Stimulated activated CD4-positive, alpha-beta T cell treated with anti-CD3 and anti-CD28 coated beads, Interleukin-1b, Interleukin-23, amount 100 ng/mL, for 1 hour (primary cell): ENCODE measurements around the gene HTD2.
A peak's percentile ranks its signal among the peaks of the same experiment; 100 is the strongest.
"Not testable (repeated sequence)": the region's sequence is repeated elsewhere in the genome, so short reads cannot be mapped to it uniquely, and the experiment has no call there.

Source experiments
- DNase-seq, 2 donors: peaks; one replicate each; pipeline ENCODE4 v3.0.0-alpha.2; 2020; ENCODE audit warnings: low read depth in 2 of 2

HTD2 gene

GRCh38 chr3:58305882-58306711 is at the start of gene HTD2, which contains the start of gene RPP14:
HTD2 (plus strand) TSS chr3:58306520; CDS start chr3:58317614, 11,094 bp downstream.
RPP14 (plus strand) TSS chr3:58306245; CDS start chr3:58310330, 4,085 bp downstream.
- DNase-seq, result peak; percentile 94 to 97

- DNase-seq, result no peak
Measured at GRCh38 chr3:58258392-58259055, 47.8 kb upstream of the HTD2 start.

- no peak for DNase-seq
Measured at GRCh38 chr3:58260261-58260731, 46.0 kb upstream of the HTD2 start.

GRCh38 chr3:58260733-58261132 is 45.6 kb upstream of the HTD2 start:
- DNase-seq, result no peak

- no peak for DNase-seq
Measured at GRCh38 chr3:58261954-58262666, 44.2 kb upstream of the HTD2 start.

GRCh38 chr3:58266577-58266976 is 39.7 kb upstream of the HTD2 start:
- DNase-seq, result no peak

GRCh38 chr3:58267543-58267942 is 38.8 kb upstream of the HTD2 start:
- not testable (repeated sequence) for DNase-seq

- DNase-seq, result no peak
Measured at GRCh38 chr3:58269356-58269755, 37.0 kb upstream of the HTD2 start.

- DNase-seq, result no peak
Measured at GRCh38 chr3:58270485-58270884, 35.8 kb upstream of the HTD2 start.

GRCh38 chr3:58271901-58272501 is 34.3 kb upstream of the HTD2 start:
- DNase-seq, result no peak

- no peak for DNase-seq
Measured at GRCh38 chr3:58272891-58273290, 33.4 kb upstream of the HTD2 start.

- DNase-seq, result not testable (repeated sequence)
Measured at GRCh38 chr3:58273362-58273761, 33.0 kb upstream of the HTD2 start.

GRCh38 chr3:58274027-58274614 is 32.2 kb upstream of the HTD2 start:
- DNase-seq, result no peak

- no peak for DNase-seq
Measured at GRCh38 chr3:58281069-58281468, 25.3 kb upstream of the HTD2 start.

- DNase-seq, result no peak
Measured at GRCh38 chr3:58285334-58285733, 21.0 kb upstream of the HTD2 start.

- DNase-seq, result no peak
Measured at GRCh38 chr3:58287354-58287753, 19.0 kb upstream of the HTD2 start.

GRCh38 chr3:58288011-58288728 is 18.1 kb upstream of the HTD2 start:
- DNase-seq, result no peak

- not testable (repeated sequence) for DNase-seq
Measured at GRCh38 chr3:58288964-58289613, 17.2 kb upstream of the HTD2 start.

GRCh38 chr3:58290446-58290845 is 15.9 kb upstream of the HTD2 start:
- DNase-seq, result not testable (repeated sequence)

- DNase-seq, result no peak
Measured at GRCh38 chr3:58291671-58292338, 14.5 kb upstream of the HTD2 start.
